ENCODE data around the gene ERF.

The ERF gene

GRCh38 chr19:42200116-42200715, 54.7 kb downstream of the ERF start:
- no peak for TF ChIP-seq BACH2 (CRISPR knock-in tag; IDR thresholded peaks at IDR 0.05; ENCODE audit: borderline replicate concordance)
- TF ChIP-seq ZC3H10 (CRISPR knock-in tag; IDR thresholded peaks at IDR 0.05): no peak
- no peak for TF ChIP-seq TCF4 (CRISPR knock-in tag; IDR thresholded peaks at IDR 0.05; ENCODE audit: borderline replicate concordance)
- TF ChIP-seq CSRNP3 (CRISPR knock-in tag; IDR thresholded peaks at IDR 0.05): no peak
- no peak for TF ChIP-seq TOX (CRISPR knock-in tag; IDR thresholded peaks at IDR 0.05; ENCODE audit: borderline replicate concordance)
- TF ChIP-seq, protein P1, sequence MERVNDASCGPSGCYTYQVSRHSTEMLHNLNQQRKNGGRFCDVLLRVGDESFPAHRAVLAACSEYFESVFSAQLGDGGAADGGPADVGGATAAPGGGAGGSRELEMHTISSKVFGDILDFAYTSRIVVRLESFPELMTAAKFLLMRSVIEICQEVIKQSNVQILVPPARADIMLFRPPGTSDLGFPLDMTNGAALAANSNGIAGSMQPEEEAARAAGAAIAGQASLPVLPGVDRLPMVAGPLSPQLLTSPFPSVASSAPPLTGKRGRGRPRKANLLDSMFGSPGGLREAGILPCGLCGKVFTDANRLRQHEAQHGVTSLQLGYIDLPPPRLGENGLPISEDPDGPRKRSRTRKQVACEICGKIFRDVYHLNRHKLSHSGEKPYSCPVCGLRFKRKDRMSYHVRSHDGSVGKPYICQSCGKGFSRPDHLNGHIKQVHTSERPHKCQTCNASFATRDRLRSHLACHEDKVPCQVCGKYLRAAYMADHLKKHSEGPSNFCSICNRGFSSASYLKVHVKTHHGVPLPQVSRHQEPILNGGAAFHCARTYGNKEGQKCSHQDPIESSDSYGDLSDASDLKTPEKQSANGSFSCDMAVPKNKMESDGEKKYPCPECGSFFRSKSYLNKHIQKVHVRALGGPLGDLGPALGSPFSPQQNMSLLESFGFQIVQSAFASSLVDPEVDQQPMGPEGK (CRISPR knock-in tag; IDR thresholded peaks at IDR 0.05; ENCODE audit: borderline replicate concordance): no peak
- no peak for TF ChIP-seq RARB (CRISPR knock-in tag; IDR thresholded peaks at IDR 0.05)
- no peak for TF ChIP-seq ZNF565 (CRISPR knock-in tag; conservative IDR thresholded peaks at IDR 0.05; ENCODE audit: low read depth)
- TF ChIP-seq, protein P2, sequence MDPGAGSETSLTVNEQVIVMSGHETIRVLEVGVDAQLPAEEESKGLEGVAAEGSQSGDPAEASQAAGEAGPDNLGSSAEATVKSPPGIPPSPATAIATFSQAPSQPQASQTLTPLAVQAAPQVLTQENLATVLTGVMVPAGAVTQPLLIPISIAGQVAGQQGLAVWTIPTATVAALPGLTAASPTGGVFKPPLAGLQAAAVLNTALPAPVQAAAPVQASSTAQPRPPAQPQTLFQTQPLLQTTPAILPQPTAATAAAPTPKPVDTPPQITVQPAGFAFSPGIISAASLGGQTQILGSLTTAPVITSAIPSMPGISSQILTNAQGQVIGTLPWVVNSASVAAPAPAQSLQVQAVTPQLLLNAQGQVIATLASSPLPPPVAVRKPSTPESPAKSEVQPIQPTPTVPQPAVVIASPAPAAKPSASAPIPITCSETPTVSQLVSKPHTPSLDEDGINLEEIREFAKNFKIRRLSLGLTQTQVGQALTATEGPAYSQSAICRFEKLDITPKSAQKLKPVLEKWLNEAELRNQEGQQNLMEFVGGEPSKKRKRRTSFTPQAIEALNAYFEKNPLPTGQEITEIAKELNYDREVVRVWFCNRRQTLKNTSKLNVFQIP (CRISPR knock-in tag; IDR thresholded peaks at IDR 0.05; ENCODE audit: borderline replicate concordance, low read depth): no peak
- no peak for TF ChIP-seq ESRRG (CRISPR knock-in tag; IDR thresholded peaks at IDR 0.05)
- no peak for TF ChIP-seq ARNTL (CRISPR knock-in tag; IDR thresholded peaks at IDR 0.05; ENCODE audit: borderline replicate concordance, low read depth)
- ATAC-seq: no peak

DNA sequence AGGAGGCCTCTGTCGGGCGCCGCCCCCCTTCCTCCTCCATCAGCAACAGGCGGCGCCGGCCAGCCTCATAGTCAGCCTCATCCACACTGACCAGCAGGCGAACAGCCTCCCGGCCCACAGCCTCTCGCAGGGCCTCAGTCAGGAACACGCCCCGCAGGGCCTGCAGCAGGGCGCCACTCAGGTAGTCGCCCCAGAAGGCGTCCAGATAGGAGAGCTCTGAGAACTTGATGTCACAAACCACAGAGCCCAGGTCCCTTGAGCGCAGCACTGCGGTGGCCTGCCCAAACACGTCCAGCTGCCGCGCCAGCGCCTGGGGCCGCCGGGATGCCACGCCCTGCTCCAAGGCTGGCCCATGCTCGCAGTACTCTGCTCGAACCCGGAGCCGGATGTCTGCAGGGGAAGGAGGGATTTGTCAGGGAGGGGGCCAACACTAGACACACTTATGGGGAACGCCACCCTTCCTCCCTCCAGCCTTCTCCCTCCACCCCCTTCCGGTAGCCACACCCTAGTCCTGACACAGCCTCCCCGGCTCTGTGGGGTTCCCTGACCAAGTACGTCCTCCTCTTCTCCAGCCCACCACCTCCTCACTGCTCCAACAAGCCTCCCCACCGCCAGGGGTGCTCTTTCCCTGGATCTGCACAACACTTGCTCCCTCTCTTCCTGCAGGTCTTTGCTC, 55.4 kb downstream of the ERF start:
- ATAC-seq: no peak
- no peak for TF ChIP-seq RARB (CRISPR knock-in tag; IDR thresholded peaks at IDR 0.05)
- no peak for TF ChIP-seq ZFP30 (CRISPR knock-in tag; IDR thresholded peaks at IDR 0.05)
- no peak for TF ChIP-seq TSHZ2 (CRISPR knock-in tag; IDR thresholded peaks at IDR 0.05)
- no peak for TF ChIP-seq ARNTL (CRISPR knock-in tag; IDR thresholded peaks at IDR 0.05; ENCODE audit: borderline replicate concordance, low read depth)
- no peak for TF ChIP-seq GLIS3 (CRISPR knock-in tag; IDR thresholded peaks at IDR 0.05)
- TF ChIP-seq ISL1 (CRISPR knock-in tag; IDR thresholded peaks at IDR 0.05): no peak

DNA sequence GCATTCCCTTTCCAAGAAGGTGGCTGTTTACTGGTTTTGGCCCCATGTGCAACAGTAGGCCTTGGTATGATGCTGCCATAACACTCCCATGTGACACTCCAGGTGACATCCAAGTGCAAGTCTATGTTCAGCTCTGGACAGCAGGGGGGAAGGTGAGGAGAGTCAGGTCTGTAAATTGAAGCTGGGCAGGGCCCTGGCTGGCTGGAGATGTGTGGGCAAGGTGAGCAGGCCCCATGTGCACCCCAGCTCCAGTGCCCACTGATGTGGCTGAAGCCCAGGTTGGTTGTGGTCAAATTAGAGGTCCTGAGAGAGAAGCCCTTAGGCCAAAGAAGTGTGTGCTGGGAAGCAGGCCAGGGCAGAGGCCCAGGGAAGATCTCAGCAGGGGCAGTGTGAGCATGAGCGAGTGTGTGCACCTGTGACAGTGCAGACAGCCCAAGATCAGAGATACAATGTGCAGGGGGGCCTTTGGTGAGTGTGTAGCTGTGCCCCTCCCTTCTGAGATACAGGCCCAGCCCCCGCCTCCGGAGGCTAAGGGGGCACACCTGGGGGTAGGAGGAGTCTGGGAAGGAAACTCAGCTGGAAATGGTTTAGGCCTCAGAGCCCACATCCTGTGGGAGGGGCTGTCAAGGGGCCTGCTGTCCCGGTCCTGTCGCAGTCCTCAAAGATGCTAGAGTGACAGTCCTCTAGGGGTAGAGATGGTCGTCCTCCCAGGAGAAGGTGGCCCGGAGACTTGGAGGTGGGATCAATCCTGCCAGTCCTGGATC, 56.1 kb downstream of the ERF start:
- no peak for ATAC-seq

More for the DNA sequence above, 56.1 kb downstream of the ERF start:
- TF ChIP-seq RARB (CRISPR knock-in tag; IDR thresholded peaks at IDR 0.05) (no peak), CSDC2 (CRISPR knock-in tag; IDR thresholded peaks at IDR 0.05) (no peak), ISL1 (CRISPR knock-in tag; IDR thresholded peaks at IDR 0.05) (no peak)
- TF ChIP-seq, protein P1 (CRISPR knock-in tag; IDR thresholded peaks at IDR 0.05; ENCODE audit: borderline replicate concordance): no peak

All from SK-N-SH treated with all-trans-retinoic acid at 6 μM for 48 hours (cell line).